HG03108 (cell line): ENCODE data around the gene TMEM150C.

Experiments used
- ATAC-seq: cut with Tn5 transposase; IDR thresholded peaks from one replicate; pipeline ENCODE4 v1.9.1; 2021; ENCODE audit warnings: moderate library complexity; ENCODE audit not compliant: unreplicated experiment

TMEM150C gene

DNA sequence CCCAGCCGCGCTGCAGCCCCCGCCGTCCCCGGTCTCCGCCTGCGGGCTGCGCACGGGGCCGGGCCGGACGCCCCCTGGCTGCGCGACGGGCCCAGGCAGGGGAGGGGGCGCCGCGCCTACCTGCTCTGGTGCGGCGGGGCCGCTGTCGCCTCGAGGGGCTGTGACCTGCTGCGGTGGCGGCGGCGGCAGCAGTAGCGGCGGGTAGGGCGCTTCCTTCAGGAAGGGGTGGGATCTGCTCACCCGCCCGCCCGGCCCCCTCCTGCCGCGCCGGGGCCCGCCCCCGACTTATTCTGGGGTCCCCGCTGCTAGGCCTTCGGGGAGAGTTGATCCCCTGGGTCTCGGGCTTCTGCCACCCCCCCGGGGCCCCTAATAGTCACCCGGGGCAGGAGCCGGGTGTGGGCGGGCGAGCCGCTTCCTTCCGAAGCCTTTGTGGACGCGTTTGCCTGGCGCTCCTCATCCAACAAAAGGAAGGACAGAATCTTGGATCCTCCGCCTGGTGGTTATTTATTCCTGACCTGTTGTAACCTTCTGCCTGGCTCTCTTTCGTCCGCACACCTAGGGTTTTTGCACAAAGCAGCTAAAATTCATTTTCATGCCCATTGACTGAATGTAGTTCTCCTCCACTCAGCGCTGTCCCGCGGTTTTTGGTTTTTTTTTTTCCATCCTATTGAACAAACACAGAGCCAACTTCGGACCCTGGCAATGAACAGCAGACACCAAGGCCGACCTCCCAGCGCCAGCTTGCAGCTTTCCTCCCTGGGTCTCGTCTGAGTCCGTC lies at the start of gene TMEM150C:
Gene TMEM150C, minus strand, starts transcription at position 203 of the 778 bp plus-strand sequence. CDS start 57,331 bp downstream, outside the sequence.
- ATAC-seq = no peak

DNA sequence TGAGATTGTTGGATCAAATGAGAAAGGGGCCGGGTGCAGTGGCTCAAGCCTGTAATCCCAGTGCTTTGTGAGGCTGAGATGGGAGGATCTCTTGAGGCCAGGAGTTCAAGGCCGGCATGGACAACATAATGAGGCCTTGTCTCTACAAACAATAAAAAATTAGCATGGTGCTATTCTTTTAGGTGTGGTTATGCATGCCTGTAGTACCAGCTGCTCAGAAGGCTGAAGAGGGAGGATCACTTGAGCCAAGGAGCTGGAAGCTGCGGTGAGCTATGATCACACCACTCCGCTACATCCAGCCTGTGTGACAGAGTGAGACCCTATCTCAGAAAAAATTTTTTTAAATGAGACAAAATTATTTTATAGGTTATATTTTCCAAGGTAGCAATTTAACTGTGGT lies 49.7 kb upstream of the TMEM150C start:
- ATAC-seq = no peak

- ATAC-seq = no peak
Measured at GRCh38 chr4:82610041-82610440, 48.3 kb upstream of the TMEM150C start.

GRCh38 chr4:82606622-82607021 lies 44.8 kb upstream of the TMEM150C start:
- ATAC-seq = no peak

GRCh38 chr4:82604522-82604921 lies 42.7 kb upstream of the TMEM150C start:
- no peak for ATAC-seq

GRCh38 chr4:82601242-82602015 lies 39.6 kb upstream of the TMEM150C start:
- ATAC-seq = no peak

- no peak for ATAC-seq
Measured at GRCh38 chr4:82599336-82599735, 37.5 kb upstream of the TMEM150C start.

- ATAC-seq = no peak
Measured at GRCh38 chr4:82594456-82594855, 32.7 kb upstream of the TMEM150C start.

GRCh38 chr4:82593411-82593810 lies 31.6 kb upstream of the TMEM150C start:
- ATAC-seq = no peak

DNA sequence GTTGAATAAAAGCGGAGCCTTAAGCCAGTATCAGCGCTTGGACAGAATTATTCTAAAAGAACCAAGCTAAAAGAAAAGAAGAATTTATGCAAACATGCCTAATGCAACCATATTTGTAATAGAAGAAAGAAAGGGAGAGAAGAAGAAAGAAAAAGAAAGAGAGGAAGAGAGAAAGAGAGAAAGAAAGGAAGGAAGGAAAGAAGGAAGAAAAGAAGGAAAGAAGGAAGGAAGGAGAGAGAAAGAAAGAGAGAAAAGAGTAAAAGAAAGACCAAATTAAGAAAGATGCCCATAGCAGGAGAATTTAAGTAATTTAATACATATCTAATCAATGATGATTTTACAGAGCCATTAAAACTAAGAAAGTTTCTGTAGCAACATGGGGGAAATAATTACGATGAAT lies 30.9 kb upstream of the TMEM150C start:
- no peak for ATAC-seq

GRCh38 chr4:82591592-82591991 lies 29.8 kb upstream of the TMEM150C start:
- no peak for ATAC-seq

- ATAC-seq = no peak
Measured at GRCh38 chr4:82589756-82590155, 28.0 kb upstream of the TMEM150C start.

DNA sequence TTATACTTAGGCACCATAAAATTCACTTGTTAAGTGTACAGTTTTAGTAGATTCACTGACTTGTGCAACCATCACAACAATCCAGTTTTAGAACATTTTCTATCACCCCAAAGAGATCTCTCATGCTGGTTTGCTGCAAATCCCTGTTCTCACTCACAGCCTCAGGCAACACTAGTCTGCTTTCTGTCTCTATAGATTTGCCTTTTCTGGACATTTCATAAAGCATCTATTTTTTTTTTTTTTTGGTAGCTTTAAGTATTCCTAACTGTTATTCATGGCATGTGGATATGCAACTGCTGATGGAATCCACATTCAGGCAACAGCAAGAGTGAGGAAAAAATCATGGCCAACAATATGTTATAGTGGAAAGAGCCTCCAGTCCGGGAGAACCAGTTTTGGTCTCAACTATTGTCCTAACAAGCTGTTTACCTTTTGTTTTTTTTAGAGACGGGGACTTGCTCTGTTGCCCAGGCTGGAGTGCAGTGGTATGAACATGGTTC lies 27.0 kb upstream of the TMEM150C start:
- ATAC-seq = no peak

GRCh38 chr4:82587826-82588540 lies 26.2 kb upstream of the TMEM150C start:
- no peak for ATAC-seq

- no peak for ATAC-seq
Measured at GRCh38 chr4:82585690-82586435, 24.1 kb upstream of the TMEM150C start.

DNA sequence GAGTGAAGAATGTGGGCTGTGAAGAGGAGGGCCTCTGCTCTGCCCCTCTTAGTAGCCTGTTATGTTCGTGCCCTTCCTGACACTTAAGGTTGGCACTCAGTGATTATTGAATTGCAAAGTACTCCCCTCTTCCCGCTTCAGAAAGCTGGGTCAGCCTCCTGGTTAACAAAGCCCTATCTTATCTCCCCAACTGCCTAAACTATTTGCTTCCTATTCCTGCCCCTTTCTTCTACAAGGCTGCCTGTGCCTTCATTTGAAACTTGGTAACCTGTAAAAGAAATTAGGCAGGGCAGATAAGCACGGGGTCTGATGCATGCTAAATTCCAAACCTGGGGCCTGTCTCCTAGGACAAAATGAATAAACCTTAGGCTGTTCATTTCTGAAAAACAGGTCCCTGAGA lies 23.1 kb upstream of the TMEM150C start:
- no peak for ATAC-seq

GRCh38 chr4:82583897-82584587 lies 22.3 kb upstream of the TMEM150C start:
- ATAC-seq = no peak

GRCh38 chr4:82579932-82580331 lies 18.1 kb upstream of the TMEM150C start:
- no peak for ATAC-seq

- ATAC-seq = no peak
Measured at GRCh38 chr4:82578935-82579334, 17.1 kb upstream of the TMEM150C start.

DNA sequence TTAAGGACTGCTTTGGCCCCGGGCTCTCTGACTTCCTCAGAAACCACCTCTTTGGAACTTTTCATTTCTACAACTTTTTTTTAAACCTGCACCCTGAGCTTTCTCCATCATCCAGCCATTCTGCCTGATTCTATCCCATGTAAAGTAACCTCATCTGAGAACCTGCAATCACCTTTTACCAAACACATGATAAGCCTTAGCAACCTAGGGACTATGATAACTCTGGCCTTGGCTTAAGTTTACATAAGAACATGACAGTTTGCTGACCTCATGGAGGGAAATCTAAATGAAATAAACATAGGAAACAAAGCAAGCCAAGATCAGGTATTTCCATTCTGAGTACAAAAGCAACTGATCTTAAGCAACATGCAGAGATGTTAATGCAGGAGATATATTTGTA lies 15.7 kb upstream of the TMEM150C start:
- ATAC-seq = no peak
